H1 (cell line): ENCODE results near the gene ZC3H12C. TPM values are rescaled to one million over a fixed set of nuclear protein-coding genes. Genes with fewer than 3 reads are reported as not detected.

ENCODE experiments used
- CTCF ChIA-PET: fragments of 300-600 bp; sonication (Branson Sonifier 250); formaldehyde crosslinking; loops from one replicate; lab custom pipeline; 2021; ENCODE audit not compliant: partially characterized antibody; lab: Charles Lee
- POLR2A ChIA-PET: fragments of 300-600 bp; sonication (Branson Sonifier 250); formaldehyde crosslinking; loops from one replicate; lab custom pipeline; 2021; ENCODE audit warnings: inconsistent platforms; ENCODE audit not compliant: partially characterized antibody; lab: Charles Lee
- DNase-seq, 2 experiments: peaks; one replicate each; pipeline versions ENCODE4 v3.0.0 to v3.0.0-alpha.2; 2010 to 2022; ENCODE audit warnings: low spot score in 2 of 2, low read depth in 1 of 2, mixed read lengths in 1 of 2
- FAIRE-seq: peaks from 2 replicates; lab custom pipeline; 2011; peaks lifted over from hg19 to GRCh38; lab: Jason Lieb, UNC
- H2AFZ ChIP-seq: 2 replicates; pipeline ENCODE4 v1.8.1; 2012; ENCODE audit warnings: low read length, inconsistent platforms
- H2AK5ac ChIP-seq: 2 replicates; pipeline ENCODE4 v1.6.1; 2013; ENCODE audit warnings: low read depth, low read length
- H2BK120ac ChIP-seq: replicated peaks from 2 replicates; pipeline ENCODE3; 2013; ENCODE audit warnings: low read depth, low read length, inconsistent platforms
- H2BK12ac ChIP-seq: 2 replicates; pipeline ENCODE4 v1.6.1; 2013; ENCODE audit warnings: low read depth, low read length
- H2BK15ac ChIP-seq: 2 replicates; pipeline ENCODE4 v1.6.1; 2013; ENCODE audit warnings: low read length
- H2BK20ac ChIP-seq: 2 replicates; pipeline ENCODE4 v1.6.1; 2013; ENCODE audit warnings: low read length
- H2BK5ac ChIP-seq: 2 replicates; pipeline ENCODE4 v1.6.1; 2013; ENCODE audit warnings: low read depth, low read length
- H3K14ac ChIP-seq: 2 replicates; pipeline ENCODE4 v1.6.1; 2013; ENCODE audit warnings: inconsistent platforms; ENCODE audit not compliant: insufficient read length
- H3K18ac ChIP-seq: 2 replicates; pipeline ENCODE4 v1.6.1; 2013; ENCODE audit warnings: low read length; ENCODE audit errors: extremely low read depth
- H3K23ac ChIP-seq: 2 replicates; pipeline ENCODE4 v1.6.1; 2013; ENCODE audit warnings: inconsistent platforms; ENCODE audit not compliant: insufficient read length
- H3K23me2 ChIP-seq: 2 replicates; pipeline ENCODE4 v1.6.1; 2013; ENCODE audit warnings: low read depth, low read length
- H3K27ac ChIP-seq: 2 replicates; pipeline ENCODE4 v1.6.1; 2011; ENCODE audit warnings: low read depth, low read length, inconsistent platforms
- H3K27me3 ChIP-seq, 4 experiments: replicated peaks in 1 of 4; 1 replicate in 1 of 4; 2 replicates in 3 of 4; pipeline versions ENCODE4 v1.6.1 to v1.8.1; 2011 to 2013; ENCODE audit warnings: low read length in 3 of 4, mild to moderate bottlenecking in 3 of 4, inconsistent platforms in 2 of 4, mixed read lengths in 2 of 4, moderate library complexity in 1 of 4; ENCODE audit not compliant: control insufficient read depth in 3 of 4, insufficient read depth in 3 of 4; ENCODE audit errors: extremely low read depth in 1 of 4
- H3K36me3 ChIP-seq, 4 experiments: 2 replicates each; pipeline versions ENCODE4 v1.6.1 to v1.8.1; 2011 to 2013; ENCODE audit warnings: mild to moderate bottlenecking in 4 of 4, low read length in 3 of 4, moderate library complexity in 2 of 4, control low read depth in 1 of 4, inconsistent platforms in 1 of 4; ENCODE audit not compliant: insufficient read depth in 4 of 4, control insufficient read depth in 2 of 4
- H3K4ac ChIP-seq: replicated peaks from 2 replicates; pipeline ENCODE3; 2013; ENCODE audit warnings: low read length, low read depth, mixed read lengths, inconsistent platforms; ENCODE audit not compliant: insufficient read length
- H3K4me1 ChIP-seq, 4 experiments: replicated peaks in 1 of 4; 1 replicate in 1 of 4; 2 replicates in 3 of 4; pipeline versions ENCODE4 v1.6.1 to v1.8.1; 2011 to 2013; ENCODE audit warnings: low read length in 3 of 4, inconsistent platforms in 2 of 4, mixed read lengths in 1 of 4; ENCODE audit not compliant: insufficient read depth in 4 of 4, control insufficient read depth in 3 of 4
- H3K4me2 ChIP-seq, 2 experiments: 2 replicates each; pipeline versions ENCODE4 v1.6.1 to v1.8.1; 2011 to 2013; ENCODE audit warnings: low read depth in 2 of 2, low read length in 2 of 2, control low read depth in 1 of 2, inconsistent platforms in 1 of 2, mild to moderate bottlenecking in 1 of 2; ENCODE audit not compliant: insufficient read depth in 1 of 2
- H3K4me3 ChIP-seq, 4 experiments: fragments of 200-600, 300-600 bp in 1 of 4; sonication (generic), shearing (Covaris generic), sonication (Bioruptor Twin) in 1 of 4; 2 replicates each; pipeline versions ENCODE4 v1.5.1 to v1.8.1; 2011 to 2016; ENCODE audit warnings: low read length in 4 of 4, low read depth in 3 of 4, control low read depth in 2 of 4, inconsistent platforms in 2 of 4, mild to moderate bottlenecking in 2 of 4, mixed read lengths in 1 of 4, moderate library complexity in 1 of 4; ENCODE audit not compliant: insufficient read depth in 2 of 4; ENCODE audit errors: extremely low read depth in 1 of 4
- H3K56ac ChIP-seq: replicated peaks from 2 replicates; pipeline ENCODE3; 2013; ENCODE audit warnings: low read depth, mild to moderate bottlenecking, mixed read lengths, low read length, inconsistent platforms; ENCODE audit not compliant: insufficient read length
- H3K79me1 ChIP-seq: 2 replicates; pipeline ENCODE4 v1.6.1; 2013; ENCODE audit warnings: low read depth, low read length, control low read depth
- H3K79me2 ChIP-seq, 2 experiments: 2 replicates each; pipeline versions ENCODE4 v1.6.1 to v1.8.1; 2012 to 2013; ENCODE audit warnings: low read length in 2 of 2, mild to moderate bottlenecking in 2 of 2, inconsistent platforms in 1 of 2; ENCODE audit not compliant: insufficient read depth in 2 of 2, control insufficient read depth in 1 of 2
- H3K9ac ChIP-seq, 4 experiments: replicated peaks in 1 of 4; 1 replicate in 1 of 4; 2 replicates in 3 of 4; pipeline versions ENCODE4 v1.6.1 to v1.8.1; 2011 to 2013; ENCODE audit warnings: low read depth in 3 of 4, low read length in 3 of 4, control low read depth in 2 of 4, mild to moderate bottlenecking in 2 of 4, moderate library complexity in 2 of 4, inconsistent platforms in 1 of 4; ENCODE audit errors: extremely low read depth in 1 of 4
- H3K9me3 ChIP-seq, 2 experiments: 2 replicates each; pipeline versions ENCODE4 v1.6.1 to v1.8.1; 2012 to 2013; ENCODE audit warnings: mild to moderate bottlenecking in 2 of 2, moderate library complexity in 2 of 2, control low read depth in 1 of 2, inconsistent platforms in 1 of 2, low read depth in 1 of 2, low read length in 1 of 2, mixed read lengths in 1 of 2; ENCODE audit not compliant: insufficient read depth in 2 of 2
- H4K20me1 ChIP-seq, 2 experiments: replicated peaks in 1 of 2; 2 replicates each; pipeline versions ENCODE3 to v1.8.1; 2011 to 2013; ENCODE audit warnings: inconsistent platforms in 2 of 2, low read length in 2 of 2, mild to moderate bottlenecking in 1 of 2; ENCODE audit not compliant: insufficient read depth in 2 of 2, control insufficient read depth in 1 of 2
- H4K5ac ChIP-seq: 2 replicates; pipeline ENCODE4 v1.6.1; 2013; ENCODE audit warnings: low read length, low read depth, mixed read lengths, inconsistent platforms; ENCODE audit not compliant: insufficient read length
- H4K8ac ChIP-seq: 2 replicates; pipeline ENCODE4 v1.8.0; 2013; ENCODE audit warnings: mild to moderate bottlenecking, moderate library complexity, low read length, inconsistent platforms; ENCODE audit not compliant: insufficient read depth; ENCODE audit errors: extremely low read depth
- H4K91ac ChIP-seq: replicated peaks from 2 replicates; pipeline ENCODE3; 2013; ENCODE audit warnings: low read length, mixed read lengths, inconsistent platforms; ENCODE audit not compliant: insufficient read length
- CHD1 ChIP-seq: IDR thresholded peaks from 2 replicates; pipeline ENCODE4 v1.6.1; 2012; ENCODE audit warnings: low read depth, low read length, improper control_type of control experiment
- EP300 ChIP-seq, 2 experiments: IDR thresholded peaks; 1 replicate in 1 of 2; 2 replicates in 1 of 2; pipeline ENCODE4 v1.6.1; 2011 to 2012; ENCODE audit warnings: low read depth in 2 of 2, low read length in 2 of 2, mild to moderate bottlenecking in 2 of 2, borderline replicate concordance in 1 of 2, inconsistent platforms in 1 of 2, moderate library complexity in 1 of 2
- SIRT6 ChIP-seq: IDR thresholded peaks from one replicate; pipeline ENCODE4 v1.7.1; 2012; ENCODE audit warnings: low read length, inconsistent platforms
- SP2 ChIP-seq: IDR thresholded peaks from 2 replicates; pipeline ENCODE4 v1.6.1; 2012; ENCODE audit warnings: mild to moderate bottlenecking, low read length, inconsistent platforms
- WGBS, 2 experiments: shearing (Covaris generic) in 1 of 2; methylation state at CpG; one replicate each; pipeline versions ENCODE4 v1.1.6 to v1.1.7; 2013 to 2015; ENCODE audit warnings: low lambda C conversion rate in 2 of 2, mixed read lengths in 2 of 2, inconsistent platforms in 1 of 2, low coverage in 1 of 2, missing lambda C conversion rate in 1 of 2; ENCODE audit not compliant: insufficient replicate concordance in 2 of 2, insufficient coverage in 1 of 2, insufficient read length in 1 of 2; ENCODE audit errors: extremely low coverage in 1 of 2, missing lambda C conversion rate in 1 of 2; 5-methylcytosine and 5-hydroxymethylcytosine counted together
- polyA plus RNA-seq, 7 experiments: library from polyadenylated mRNA; depleted of rRNA in 3 of 7; stranded (reverse) in 5 of 7; unstranded in 2 of 7; fragments of >200 nt in 5 of 7; fragments of 200-250 nt in 2 of 7; gene quantifications; 1 replicate in 5 of 7; 2 replicates in 1 of 7; 4 replicates in 1 of 7; pipeline versions ENCODE4 v1.2.1 to v1.2.3, GENCODE V29; 2011 to 2013; ENCODE audit warnings: missing spikeins in 2 of 7, mixed read lengths in 2 of 7
- total RNA-seq: library from RNA; stranded (reverse); fragmentation: NEBNext Ultra II Directional; extraction: Animal tissue kit (Norgen Biotek cat#: 25700); gene quantifications from 2 replicates; pipeline ENCODE4 v1.2.1, GENCODE V29; 2021

Gene ZC3H12C
- total and polyA plus RNA-seq, 2 of the 8 experiments (the other 6 are each of a cell fraction or from before 2014, with no cell fraction given) = 2.0 to 2.7 TPM

- POLR2A ChIA-PET = interaction anchor here (1.0 kb wide), 1 partner anchor 8 kb away, joined by 3 read pairs; no protein-coding TSS in a partner anchor
- no peak overlapping the region for H3K4me2 ChIP-seq
- TF ChIP-seq SIRT6 = no peak
- no peak for TF ChIP-seq EP300 (IDR thresholded peaks at IDR 0.05; ENCODE audit: borderline replicate concordance in 1 of 2, low read depth in 2 of 2, low read length in 2 of 2)
- TF ChIP-seq SP2 = no peak
- no peak for TF ChIP-seq CHD1
- TF ChIP-seq, all 59 proteins: peak for 0
- no peak for FAIRE-seq
- H3K79me2 ChIP-seq = no peaks in the 10 kb centered on the region
- 82% methylated on average over 3 of the region's 3 CpGs; no CpG with 5 or more reads in 1 of the 2 experiments for WGBS, 2 experiments
- no peak overlapping the region for H3K27ac ChIP-seq
- no peak overlapping the region for H3K23ac ChIP-seq
- no peak overlapping the region for H3K9ac ChIP-seq
- H4K5ac ChIP-seq = no peak overlapping the region
- H2AK5ac ChIP-seq = no peak overlapping the region
- no peaks in the 10 kb centered on the region for H3K9me3 ChIP-seq
- no peak overlapping the region for H4K8ac ChIP-seq
- no peak overlapping the region for H2BK15ac ChIP-seq
- no peak overlapping the region for H3K4me3 ChIP-seq
- no peak overlapping the region for H2AFZ ChIP-seq
- no peaks in the 10 kb centered on the region for H3K36me3 ChIP-seq
- CTCF ChIA-PET = no interaction called here
- no peak overlapping the region for H3K56ac ChIP-seq
- no peak overlapping the region for H2BK12ac ChIP-seq
- DNase-seq = no peak
- no peaks in the 10 kb centered on the region for H3K27me3 ChIP-seq
- no peaks in the 10 kb centered on the region for H3K23me2 ChIP-seq
- no peak overlapping the region for H3K14ac ChIP-seq
- no peak overlapping the region for H2BK20ac ChIP-seq
- H2BK120ac ChIP-seq = no peak overlapping the region
- H4K91ac ChIP-seq = no peak overlapping the region
- H3K79me1 ChIP-seq = no peaks in the 10 kb centered on the region
- no peak overlapping the region for H3K4ac ChIP-seq
- no peaks in the 10 kb centered on the region for H4K20me1 ChIP-seq
- H2BK5ac ChIP-seq = no peak overlapping the region
- H3K18ac ChIP-seq = no peak overlapping the region
- peaks cover 0 to 4% (median 0%) of the 10 kb centered on the region in 4 experiments; a peak in 1 of 7 replicates for H3K4me1 ChIP-seq
Measured at GRCh38 chr11:110147962-110148709, 54.9 kb downstream of the ZC3H12C start.
